A549 (cell line): ENCODE measurements around the gene PSMC3. TPM values are rescaled to one million over a fixed set of nuclear protein-coding genes. Genes with fewer than 3 reads are reported as not detected.

ENCODE experiments used
- ATAC-seq, 2 experiments: fragments of 200-7000 bp in 1 of 2; fragments of >200 bp in 1 of 2; cut with Nextera tagmentation in 1 of 2; cut with Tn5 transposase in 1 of 2; 3 replicates each; pipeline versions ENCODE4 v1.8.0 to v1.9.1; 2018 to 2020; ENCODE audit warnings: mild to moderate bottlenecking in 1 of 2, moderate library complexity in 1 of 2
- CTCF ChIA-PET: fragments of 300-600 bp; sonication (Branson Sonifier 250); formaldehyde crosslinking; extraction: SDS; loops from one replicate; lab custom pipeline; 2021; ENCODE audit warnings: antibody characterized with exemption, inconsistent platforms; lab: Yijun Ruan, JAX
- POLR2A ChIA-PET: fragments of 350-600 bp; formaldehyde crosslinking; extraction: SDS; loops from one replicate; lab custom pipeline; 2021; ENCODE audit warnings: antibody characterized with exemption, inconsistent platforms; lab: Yijun Ruan, JAX
- DNase-seq, 2 experiments: peaks; one replicate each; pipeline versions ENCODE4 v3.0.0 to v3.0.0-alpha.2; 2011 to 2016; ENCODE audit warnings: low read depth in 1 of 2, low spot score in 1 of 2
- FAIRE-seq: peaks from 2 replicates; lab custom pipeline; 2011; peaks lifted over from hg19 to GRCh38; lab: Jason Lieb, UNC
- H3K27ac ChIP-seq, 2 experiments: fragments of >200 bp; sonication (Bioruptor Twin); formaldehyde crosslinking; 3 replicates each; pipeline ENCODE4 v1.5.1; 2016 to 2017
- H3K4me1 ChIP-seq: fragments of >200 bp; sonication (Bioruptor Twin); formaldehyde crosslinking; 3 replicates; pipeline ENCODE4 v1.6.1; 2016
- H3K4me2 ChIP-seq: fragments of >200 bp; sonication (Bioruptor Twin); formaldehyde crosslinking; 3 replicates; pipeline ENCODE4 v1.6.1; 2016
- H3K4me3 ChIP-seq: fragments of >200 bp; sonication (Bioruptor Twin); formaldehyde crosslinking; 3 replicates; pipeline ENCODE4 v1.5.1; 2016
- H3K9me3 ChIP-seq: fragments of >200 bp; sonication (Bioruptor Twin); formaldehyde crosslinking; 3 replicates; pipeline ENCODE4 v1.6.1; 2016
- CBX2 ChIP-seq: fragments of 200-600 bp; sonication (generic); IDR thresholded peaks from 2 replicates; pipeline ENCODE4 v1.6.1; 2016; ENCODE audit warnings: low read depth, mild to moderate bottlenecking, borderline replicate concordance
- CEBPB ChIP-seq, 2 experiments: fragments of >200 bp in 1 of 2; sonication (Bioruptor Twin) in 1 of 2; formaldehyde crosslinking in 1 of 2; IDR thresholded peaks; 2 replicates each; pipeline ENCODE4 v1.6.1; 2012 to 2016
- CHD2 ChIP-seq: fragments of 150-350 bp; IDR thresholded peaks from 2 replicates; pipeline ENCODE4 v1.6.1; 2014; ENCODE audit warnings: low read length; ENCODE audit not compliant: partially characterized antibody
- CTCF ChIP-seq: fragments of >200 bp; sonication (Bioruptor Twin); formaldehyde crosslinking; IDR thresholded peaks from 3 replicates; pipeline ENCODE4 v1.5.1; 2016
- EHF ChIP-seq: fragments of 250-450 bp; sonication (Bioruptor Pico); IDR thresholded peaks from 2 replicates; pipeline ENCODE4 v1.5.0; 2020; ENCODE audit warnings: mild to moderate bottlenecking
- EHMT2 ChIP-seq: fragments of 200-600 bp; sonication (generic); IDR thresholded peaks from 2 replicates; pipeline ENCODE4 v1.6.1; 2016; ENCODE audit warnings: antibody characterized with exemption, low read depth, mild to moderate bottlenecking, moderate library complexity
- EP300 ChIP-seq, 2 experiments: fragments of >200 bp; sonication (Bioruptor Twin); formaldehyde crosslinking; IDR thresholded peaks; 2 replicates in 1 of 2; 3 replicates in 1 of 2; pipeline ENCODE4 v1.6.1; 2016 to 2017
- FOSB ChIP-seq: fragments of 250-450 bp; sonication (Bioruptor Pico); IDR thresholded peaks from 2 replicates; pipeline ENCODE4 v1.5.0; 2020; ENCODE audit warnings: mild to moderate bottlenecking, moderate library complexity
- HOXB13 ChIP-seq: fragments of 250-450 bp; sonication (Bioruptor Pico); IDR thresholded peaks from 2 replicates; pipeline ENCODE4 v1.5.0; 2020; ENCODE audit warnings: low read depth, mild to moderate bottlenecking, moderate library complexity
- MAX ChIP-seq: IDR thresholded peaks from 2 replicates; pipeline ENCODE4 v1.6.1; 2012
- NFE2L2 ChIP-seq: fragments of 150-350 bp; conservative IDR thresholded peaks from 2 replicates; pipeline ENCODE4 v1.6.1; 2014; ENCODE audit warnings: low read length
- PBX3 ChIP-seq: IDR thresholded peaks from 2 replicates; pipeline ENCODE4 v1.6.1; 2012
- PHF8 ChIP-seq: fragments of 200-600 bp; sonication (generic); IDR thresholded peaks from 2 replicates; pipeline ENCODE4 v1.6.1; 2016; ENCODE audit warnings: low read depth, mild to moderate bottlenecking, antibody characterized with exemption, moderate library complexity, borderline replicate concordance
- RAD21 ChIP-seq, 2 experiments: fragments of >200 bp in 1 of 2; sonication (Bioruptor Twin) in 1 of 2; formaldehyde crosslinking in 1 of 2; IDR thresholded peaks in 1 of 2; conservative IDR thresholded peaks in 1 of 2; 2 replicates in 1 of 2; 3 replicates in 1 of 2; pipeline ENCODE4 v1.6.1; 2012 to 2018; ENCODE audit warnings: inconsistent platforms in 1 of 2
- RARB ChIP-seq: fragments of 250-450 bp; sonication (Bioruptor Pico); IDR thresholded peaks from 2 replicates; pipeline ENCODE4 v1.8.0; 2021; ENCODE audit warnings: mild to moderate bottlenecking, moderate library complexity
- REST ChIP-seq: fragments of 200-600 bp; sonication (generic); IDR thresholded peaks from 2 replicates; pipeline ENCODE4 v1.6.1; 2016; ENCODE audit warnings: antibody characterized with exemption, mild to moderate bottlenecking, moderate library complexity
- TFCP2L1 ChIP-seq: fragments of 250-450 bp; sonication (Bioruptor Pico); IDR thresholded peaks from 2 replicates; pipeline ENCODE4 v1.5.0; 2021; ENCODE audit warnings: mild to moderate bottlenecking
- TP53 ChIP-seq: fragments of 250-450 bp; sonication (Bioruptor Pico); IDR thresholded peaks from 2 replicates; pipeline ENCODE4 v1.5.0; 2021; ENCODE audit warnings: mild to moderate bottlenecking, moderate library complexity
- USF2 ChIP-seq: fragments of 450-650 bp; IDR thresholded peaks from 2 replicates; pipeline ENCODE4 v1.6.1; 2014; ENCODE audit warnings: antibody characterized with exemption
- WGBS: methylation state at CpG from one replicate; pipeline ENCODE4 v1.1.6; 2017; ENCODE audit errors: missing lambda C conversion rate; 5-methylcytosine and 5-hydroxymethylcytosine counted together
- polyA plus RNA-seq, 4 experiments: library from polyadenylated mRNA; depleted of rRNA in 3 of 4; stranded (reverse); fragments of >200 nt; fragmentation: RNase III in 1 of 4; extraction: RNeasy Plus Mini Kit Qiagen cat#74134 plus additional on column Dnase treatment in 1 of 4; gene quantifications; 2 replicates in 3 of 4; 3 replicates in 1 of 4; pipeline ENCODE4 v1.2.3, GENCODE V29; 2011 to 2017

The PSMC3 gene
- polyA plus RNA-seq, 2 of the 4 experiments (the other 2 are of a cell fraction), result 283 to 383 TPM

- TF ChIP-seq CEBPB (IDR thresholded peaks at IDR 0.05) (no peak), EP300 (IDR thresholded peaks at IDR 0.05) (no peak), EHMT2 (no peak), CTCF (no peak), PHF8 (no peak), RARB (CRISPR knock-in tag) (no peak), FOSB (no peak), TP53 (no peak), TFCP2L1 (CRISPR knock-in tag) (no peak), USF2 (no peak), EHF (CRISPR knock-in tag) (no peak), HOXB13 (CRISPR knock-in tag) (no peak), MAX (no peak), REST (no peak), RAD21 (conservative IDR thresholded peaks at IDR 0.05 in 1 of 2, IDR thresholded peaks at IDR 0.05 in 1 of 2) (no peak), PBX3 (no peak), NFE2L2 (no peak), CHD2 (no peak), CBX2 (no peak)
- 98% methylated on average over 7 of the region's 7 CpGs for WGBS
- POLR2A ChIA-PET, result no interaction called here
- DNase-seq (no peak), FAIRE-seq (no peak), ATAC-seq (no peak)
- CTCF ChIA-PET, result interaction anchor here (1.5 to 5.8 kb wide), 4 partner anchors 8 to 88 kb away, joined by 3 to 48 read pairs (median 4); no protein-coding TSS in a partner anchor
- Histone ChIP-seq H3K9me3 (no peaks in the 10 kb centered on the region), H3K4me1 (peaks cover 5% of the 10 kb centered on the region), H3K4me2 (no peak overlapping the region), H3K4me3 (no peak overlapping the region), H3K27ac (no peak overlapping the region)
Measured at GRCh38 chr11:47461876-47462275, 35.6 kb upstream of the PSMC3 start.
